HepG2 (cell line): ENCODE data around the gene PTPN3. TPM values are rescaled to one million over a fixed set of nuclear protein-coding genes. Genes with fewer than 3 reads are reported as not detected.

Source experiments
- ATAC-seq: fragments of 200-7000 bp; cut with Tn5 transposase; 3 replicates; pipeline ENCODE4 v1.9.1; 2020; ENCODE audit warnings: mild to moderate bottlenecking, moderate library complexity
- BruUV-seq: library from RNA; stranded (reverse); fragments of 400-500 nt; replicated peaks from 2 replicates; lab custom pipeline; 2021; lab: Mats Ljungman, UMichigan
- CTCF ChIA-PET: fragments of 300-600 bp; formaldehyde crosslinking; extraction: SDS; loops from one replicate; lab custom pipeline; 2021; ENCODE audit warnings: low total read pairs, inconsistent platforms, low intra/inter-chr PET ratio; lab: Yijun Ruan, JAX
- POLR2A ChIA-PET: fragments of 350-600 bp; sonication (Branson Sonifier 250); formaldehyde crosslinking; loops from one replicate; lab custom pipeline; 2020; ENCODE audit warnings: antibody characterized with exemption, inconsistent platforms; lab: Yijun Ruan, JAX
- DNase-seq: peaks from one replicate; pipeline ENCODE4 v3.0.0-alpha.2; 2015; ENCODE audit warnings: low spot score
- FAIRE-seq: peaks from 3 replicates; lab custom pipeline; 2011; peaks lifted over from hg19 to GRCh38; lab: Jason Lieb, UNC
- H2AFZ ChIP-seq: one replicate; pipeline ENCODE4 v1.6.1; 2011; ENCODE audit warnings: low read length, inconsistent platforms
- H3K27ac ChIP-seq: fragments of 300-600 bp; 3 replicates; pipeline ENCODE4 v1.8.0; 2011; ENCODE audit warnings: mixed run types, mild to moderate bottlenecking, mixed read lengths, low read length, inconsistent platforms; ENCODE audit not compliant: insufficient read depth; ENCODE audit errors: extremely low read length
- H3K27me3 ChIP-seq, 2 experiments: fragments of 200-600 bp in 1 of 2; 2 replicates in 1 of 2; 3 replicates in 1 of 2; pipeline versions ENCODE4 v1.6.0 to v1.8.0; 2011; ENCODE audit warnings: low read length in 2 of 2, mild to moderate bottlenecking in 2 of 2, moderate library complexity in 2 of 2, inconsistent platforms in 1 of 2; ENCODE audit not compliant: insufficient read depth in 2 of 2, control insufficient read depth in 1 of 2
- H3K36me3 ChIP-seq, 2 experiments: fragments of 200-600 bp in 1 of 2; replicated peaks in 1 of 2; 2 replicates in 1 of 2; 3 replicates in 1 of 2; pipeline versions ENCODE4 v1.5.1 to v1.8.0; 2011; ENCODE audit warnings: low read length in 2 of 2, inconsistent platforms in 1 of 2; ENCODE audit not compliant: insufficient read depth in 2 of 2, control insufficient read depth in 1 of 2
- H3K4me1 ChIP-seq: 2 replicates; pipeline ENCODE4 v1.5.1; 2012; ENCODE audit warnings: low read length, inconsistent platforms; ENCODE audit not compliant: insufficient read depth
- H3K4me2 ChIP-seq: 2 replicates; pipeline ENCODE4 v1.6.0; 2011; ENCODE audit warnings: low read depth, low read length, inconsistent platforms
- H3K4me3 ChIP-seq, 3 experiments: fragments of 200-600 bp in 1 of 3; sonication (generic), shearing (Covaris generic) in 1 of 3; replicated peaks in 1 of 3; 2 replicates each; pipeline ENCODE4 v1.5.1; 2011 to 2016; ENCODE audit warnings: low read length in 3 of 3, inconsistent platforms in 2 of 3, low read depth in 2 of 3, mild to moderate bottlenecking in 2 of 3, control low read depth in 1 of 3, mixed read lengths in 1 of 3; ENCODE audit not compliant: insufficient read depth in 1 of 3
- H3K79me2 ChIP-seq: one replicate; pipeline ENCODE4 v1.6.1; 2011; ENCODE audit warnings: low read length, inconsistent platforms; ENCODE audit not compliant: insufficient read depth
- H3K9ac ChIP-seq: 2 replicates; pipeline ENCODE4 v1.6.0; 2011; ENCODE audit warnings: mild to moderate bottlenecking, low read depth, low read length, inconsistent platforms; ENCODE audit not compliant: insufficient read depth
- H3K9me3 ChIP-seq: 2 replicates; pipeline ENCODE4 v1.5.1; 2012; ENCODE audit warnings: mild to moderate bottlenecking, low read length
- H4K20me1 ChIP-seq: 2 replicates; pipeline ENCODE4 v1.6.0; 2011; ENCODE audit warnings: inconsistent platforms, mild to moderate bottlenecking, low read length, moderate library complexity; ENCODE audit not compliant: insufficient read depth
- BCL6 ChIP-seq: IDR thresholded peaks from 2 replicates; pipeline ENCODE4 v1.6.1; 2016; ENCODE audit warnings: missing genetic modification reagents, missing compliant biosample characterization
- BORCS8-MEF2B ChIP-seq: sonication (generic); formaldehyde crosslinking; IDR thresholded peaks from 2 replicates; pipeline ENCODE4 v1.8.0; 2022; ENCODE audit warnings: mild to moderate bottlenecking, missing genetic modification reagents
- CERS6 ChIP-seq: sonication (generic); formaldehyde crosslinking; IDR thresholded peaks from 2 replicates; pipeline ENCODE4 v1.5.0; 2020; ENCODE audit warnings: missing genetic modification reagents
- DR1 ChIP-seq: sonication (generic); formaldehyde crosslinking; IDR thresholded peaks from 2 replicates; pipeline ENCODE4 v1.8.0; 2021; ENCODE audit warnings: mild to moderate bottlenecking, missing genetic modification reagents, inconsistent platforms
- ELF1 ChIP-seq: sonication (generic); formaldehyde crosslinking; IDR thresholded peaks from 2 replicates; pipeline ENCODE4 v1.4.0; 2020; ENCODE audit warnings: missing genetic modification reagents
- HOXA7 ChIP-seq: sonication (generic); formaldehyde crosslinking; IDR thresholded peaks from 2 replicates; pipeline ENCODE4 v1.8.1; 2022; ENCODE audit warnings: mild to moderate bottlenecking, missing genetic modification reagents, moderate library complexity
- IKZF1 ChIP-seq: fragments of 450-650 bp; IDR thresholded peaks from 2 replicates; pipeline ENCODE4 v1.7.1; 2016
- KDM5A ChIP-seq: fragments of 200-600 bp; sonication (generic); IDR thresholded peaks from 2 replicates; pipeline ENCODE4 v1.7.0; 2018; ENCODE audit warnings: antibody characterized with exemption, mild to moderate bottlenecking, low read length, borderline replicate concordance
- MAFF ChIP-seq: IDR thresholded peaks from 2 replicates; pipeline ENCODE4 v1.6.1; 2011; ENCODE audit warnings: low read depth, low read length, improper control_type of control experiment
- MAFK ChIP-seq, 2 experiments: IDR thresholded peaks in 1 of 2; conservative IDR thresholded peaks in 1 of 2; 2 replicates each; pipeline ENCODE4 v1.6.1; 2011; ENCODE audit warnings: improper control_type of control experiment in 2 of 2, low read length in 2 of 2
- MYNN ChIP-seq: sonication (generic); formaldehyde crosslinking; IDR thresholded peaks from 2 replicates; pipeline ENCODE4 v1.4.0; 2020; ENCODE audit warnings: mild to moderate bottlenecking, low read depth, missing genetic modification reagents
- PLRG1 ChIP-seq: fragments of 450-650 bp; conservative IDR thresholded peaks from 2 replicates; pipeline ENCODE4 v1.6.1; 2016
- REXO4 ChIP-seq: sonication (generic); formaldehyde crosslinking; IDR thresholded peaks from 2 replicates; pipeline ENCODE4 v1.8.0; 2022; ENCODE audit warnings: missing genetic modification reagents, mild to moderate bottlenecking, borderline replicate concordance
- SP2 ChIP-seq: sonication (generic); formaldehyde crosslinking; IDR thresholded peaks from 2 replicates; pipeline ENCODE4 v1.5.1; 2020; ENCODE audit warnings: mild to moderate bottlenecking, missing genetic modification reagents
- STAT5B ChIP-seq: sonication (generic); formaldehyde crosslinking; IDR thresholded peaks from 2 replicates; pipeline ENCODE4 v1.4.0; 2020; ENCODE audit warnings: missing genetic modification reagents
- WIZ ChIP-seq: sonication (generic); formaldehyde crosslinking; IDR thresholded peaks from 2 replicates; pipeline ENCODE4 v1.5.1; 2020; ENCODE audit warnings: mild to moderate bottlenecking, missing genetic modification reagents
- ZNF430 ChIP-seq: sonication (generic); formaldehyde crosslinking; IDR thresholded peaks from 2 replicates; pipeline ENCODE4 v1.9.0; 2021; ENCODE audit warnings: mild to moderate bottlenecking, missing genetic modification reagents
- ZNF513 ChIP-seq: sonication (generic); formaldehyde crosslinking; conservative IDR thresholded peaks from 2 replicates; pipeline ENCODE4 v1.5.0; 2020; ENCODE audit warnings: missing genetic modification reagents
- ZNF713 ChIP-seq: sonication (generic); formaldehyde crosslinking; IDR thresholded peaks from 2 replicates; pipeline ENCODE4 v1.4.0; 2020; ENCODE audit warnings: mild to moderate bottlenecking, missing genetic modification reagents
- ZSCAN30 ChIP-seq: sonication (generic); formaldehyde crosslinking; IDR thresholded peaks from 2 replicates; pipeline ENCODE4 v1.5.0; 2020; ENCODE audit warnings: mild to moderate bottlenecking, missing genetic modification reagents
- WGBS: methylation state at CpG from one replicate; pipeline ENCODE4 v1.1.6; 2017; ENCODE audit warnings: low lambda C conversion rate; 5-methylcytosine and 5-hydroxymethylcytosine counted together
- in situ Hi-C: cut with HindIII; loops from 2 replicates; pipeline ENCODE4 v1.10.0; 2017; ENCODE audit warnings: low pct_unique_long_range_greater_than_20kb; ENCODE audit not compliant: extremely low pct_ligation_motif_present
- intact Hi-C: fragments of 100-400 bp; cut with micrococcal nuclease; formaldehyde crosslinking; loops from one replicate; pipeline ENCODE4 v1.10.0; 2022; ENCODE audit not compliant: unreplicated experiment
- polyA plus RNA-seq, 8 experiments: library from polyadenylated mRNA; depleted of rRNA in 3 of 8; stranded (reverse) in 7 of 8; unstranded in 1 of 8; fragments of >200 nt; fragmentation: Illumina TruSeq in 4 of 8; extraction: Trizol in 4 of 8; gene quantifications; 2 replicates each; pipeline versions ENCODE4 v1.2.1 to v1.2.3, GENCODE V29; 2011 to 2016; ENCODE audit warnings: low read depth in 4 of 8, missing spikeins in 1 of 8, mixed read lengths in 1 of 8; ENCODE audit not compliant: insufficient read depth in 1 of 8
- total RNA-seq, 5 experiments: library from RNA; depleted of rRNA; stranded (reverse); fragments of >200 nt; fragmentation: Illumina TruSeq; extraction: Trizol; gene quantifications; 2 replicates each; pipeline ENCODE4 v1.2.3, GENCODE V29; 2016; ENCODE audit warnings: low read depth in 1 of 5

PTPN3 gene
- total and polyA plus RNA-seq, 2 of the 13 experiments (the other 11 are each of a cell fraction or from before 2014, with no cell fraction given): 5.6 to 20.5 TPM

GRCh38 chr9:109460576-109460975, 37.5 kb downstream of the PTPN3 start:
- Histone ChIP-seq H3K27ac (no peak overlapping the region), H3K36me3 (peaks cover 2 to 31% of the 10 kb centered on the region in 2 experiments; a peak in 4 of 5 replicates), H3K27me3 (no peaks in the 10 kb centered on the region), H3K79me2 (no peaks in the 10 kb centered on the region), H3K4me3 (no peak overlapping the region), H2AFZ (no peak overlapping the region), H3K9ac (no peak overlapping the region), H3K4me1 (no peaks in the 10 kb centered on the region), H3K4me2 (no peak overlapping the region), H4K20me1 (no peaks in the 10 kb centered on the region), H3K9me3 (no peaks in the 10 kb centered on the region)
- ATAC-seq (no peak), FAIRE-seq (no peak), DNase-seq (no peak)
- no TSS peak for BruUV-seq
- intact Hi-C loops (no loop called here), in situ Hi-C loops (no loop called here)
- ChIA-PET POLR2A (no interaction called here), CTCF (no interaction called here)
- 95% methylated on average over 6 of the region's 6 CpGs for WGBS
- TF ChIP-seq MYNN (CRISPR knock-in tag) (no peak), MAFF (peak; percentile 55), MAFK (conservative IDR thresholded peaks at IDR 0.05 in 1 of 2, IDR thresholded peaks at IDR 0.05 in 1 of 2; ENCODE audit: low read length in 2 of 2) (peak; percentile 26 to 66; a peak in 2 of 4 replicates), ZSCAN30 (CRISPR knock-in tag) (no peak)

GRCh38 chr9:109459423-109459822, 38.7 kb downstream of the PTPN3 start:
- 89% methylated on average over 4 of the region's 4 CpGs for WGBS
- ATAC-seq: no peak; the same call in 2 of the 3 replicates
- Histone ChIP-seq H3K9ac (no peak overlapping the region), H3K9me3 (no peaks in the 10 kb centered on the region), H4K20me1 (no peaks in the 10 kb centered on the region), H3K79me2 (no peaks in the 10 kb centered on the region), H2AFZ (no peak overlapping the region), H3K27me3 (no peaks in the 10 kb centered on the region), H3K4me2 (no peak overlapping the region), H3K4me3 (no peak overlapping the region), H3K36me3 (peaks cover 2 to 35% of the 10 kb centered on the region in 2 experiments; a peak in 4 of 5 replicates), H3K4me1 (no peaks in the 10 kb centered on the region), H3K27ac (no peak overlapping the region)
- no peak for DNase-seq
- no peak for FAIRE-seq
- no TSS peak for BruUV-seq
- POLR2A ChIA-PET: interaction anchor here (1.2 kb wide), 1 partner anchor 18 kb away, joined by 3 read pairs; no protein-coding TSS in a partner anchor
- CTCF ChIA-PET: no interaction called here
- in situ Hi-C loops: no loop called here
- intact Hi-C loops: no loop called here
- TF ChIP-seq MYNN (CRISPR knock-in tag): no peak
- TF ChIP-seq ZNF430 (CRISPR knock-in tag): no peak
- no peak for TF ChIP-seq HOXA7
- no peak for TF ChIP-seq ZNF713 (CRISPR knock-in tag)
- TF ChIP-seq DR1 (CRISPR knock-in tag): no peak
- TF ChIP-seq IKZF1: no peak
- TF ChIP-seq BORCS8-MEF2B (CRISPR knock-in tag): no peak
- no peak for TF ChIP-seq WIZ (CRISPR knock-in tag)
- TF ChIP-seq REXO4: no peak
- no peak for TF ChIP-seq KDM5A
- no peak for TF ChIP-seq BCL6 (CRISPR knock-in tag)
- no peak for TF ChIP-seq PLRG1
- TF ChIP-seq SP2: no peak
- TF ChIP-seq STAT5B (CRISPR knock-in tag): no peak
- no peak for TF ChIP-seq ELF1 (CRISPR knock-in tag)
- TF ChIP-seq ZNF513 (CRISPR knock-in tag): no peak
- no peak for TF ChIP-seq CERS6 (CRISPR knock-in tag)
